GM18870 (cell line): ENCODE data around the gene TUBGCP6.

Experiments
- ATAC-seq: cut with Tn5 transposase; IDR thresholded peaks from one replicate; pipeline ENCODE4 v1.9.1; 2021; ENCODE audit warnings: moderate library complexity; ENCODE audit not compliant: unreplicated experiment

The TUBGCP6 gene

GRCh38 chr22:50264104-50264745 lies 19.4 kb upstream of the TUBGCP6 start:
- ATAC-seq: no peak

GRCh38 chr22:50262973-50263617 lies 18.3 kb upstream of the TUBGCP6 start:
- ATAC-seq: no peak

- no peak for ATAC-seq
These were observed 17.7 kb upstream of the TUBGCP6 start for GRCh38 chr22:50262460-50262911.

GRCh38 chr22:50261615-50262459 lies 17.0 kb upstream of the TUBGCP6 start, which contains the start of gene MAPK12:
Gene MAPK12, minus strand, starts transcription at chr22:50261683. Its CDS starts 174 bp downstream, at chr22:50261509.
- ATAC-seq: no peak

GRCh38 chr22:50260801-50261614 lies 16.2 kb upstream of the TUBGCP6 start:
- ATAC-seq: no peak

- ATAC-seq: no peak
These were observed 15.6 kb upstream of the TUBGCP6 start for GRCh38 chr22:50260434-50260800.

GRCh38 chr22:50259302-50259701 lies 14.5 kb upstream of the TUBGCP6 start:
- ATAC-seq: no peak

GRCh38 chr22:50258361-50259292 lies 13.8 kb upstream of the TUBGCP6 start:
- no peak for ATAC-seq

GRCh38 chr22:50257451-50258360 lies 12.9 kb upstream of the TUBGCP6 start:
- no peak for ATAC-seq

GRCh38 chr22:50257041-50257440 lies 12.2 kb upstream of the TUBGCP6 start:
- no peak for ATAC-seq

- ATAC-seq: no peak
These were observed 11.5 kb upstream of the TUBGCP6 start for GRCh38 chr22:50256258-50256862.

- ATAC-seq: no peak
These were observed 10.8 kb upstream of the TUBGCP6 start for GRCh38 chr22:50255607-50256006.

- no peak for ATAC-seq
These were observed 10.3 kb upstream of the TUBGCP6 start for GRCh38 chr22:50255099-50255498.

- no peak for ATAC-seq
These were observed 9.1 kb upstream of the TUBGCP6 start for GRCh38 chr22:50253941-50254340.

GRCh38 chr22:50253046-50253915 lies 8.5 kb upstream of the TUBGCP6 start:
- ATAC-seq: no peak

- no peak for ATAC-seq
These were observed 7.5 kb upstream of the TUBGCP6 start for GRCh38 chr22:50252082-50253045.
